H1 (cell line): ENCODE measurements around the gene SFR1. TPM values are rescaled to one million over a fixed set of nuclear protein-coding genes. Genes with fewer than 3 reads are reported as not detected.
A peak's percentile ranks its signal among the peaks of the same experiment; 100 is the strongest.

ENCODE experiments used
- CTCF ChIA-PET: fragments of 300-600 bp; sonication (Branson Sonifier 250); formaldehyde crosslinking; loops from one replicate; lab custom pipeline; 2021; ENCODE audit not compliant: partially characterized antibody; lab: Charles Lee
- POLR2A ChIA-PET: fragments of 300-600 bp; sonication (Branson Sonifier 250); formaldehyde crosslinking; loops from one replicate; lab custom pipeline; 2021; ENCODE audit warnings: inconsistent platforms; ENCODE audit not compliant: partially characterized antibody; lab: Charles Lee
- DNase-seq, 2 experiments: peaks; one replicate each; pipeline versions ENCODE4 v3.0.0 to v3.0.0-alpha.2; 2010 to 2022; ENCODE audit warnings: low spot score in 2 of 2, low read depth in 1 of 2, mixed read lengths in 1 of 2
- FAIRE-seq: peaks from 2 replicates; lab custom pipeline; 2011; peaks lifted over from hg19 to GRCh38; lab: Jason Lieb, UNC
- H2AFZ ChIP-seq: 2 replicates; pipeline ENCODE4 v1.8.1; 2012; ENCODE audit warnings: low read length, inconsistent platforms
- H2AK5ac ChIP-seq: 2 replicates; pipeline ENCODE4 v1.6.1; 2013; ENCODE audit warnings: low read depth, low read length
- H2BK120ac ChIP-seq: replicated peaks from 2 replicates; pipeline ENCODE3; 2013; ENCODE audit warnings: low read depth, low read length, inconsistent platforms
- H2BK12ac ChIP-seq: 2 replicates; pipeline ENCODE4 v1.6.1; 2013; ENCODE audit warnings: low read depth, low read length
- H2BK15ac ChIP-seq: 2 replicates; pipeline ENCODE4 v1.6.1; 2013; ENCODE audit warnings: low read length
- H2BK20ac ChIP-seq: 2 replicates; pipeline ENCODE4 v1.6.1; 2013; ENCODE audit warnings: low read length
- H2BK5ac ChIP-seq: 2 replicates; pipeline ENCODE4 v1.6.1; 2013; ENCODE audit warnings: low read depth, low read length
- H3K14ac ChIP-seq: 2 replicates; pipeline ENCODE4 v1.6.1; 2013; ENCODE audit warnings: inconsistent platforms; ENCODE audit not compliant: insufficient read length
- H3K18ac ChIP-seq: 2 replicates; pipeline ENCODE4 v1.6.1; 2013; ENCODE audit warnings: low read length; ENCODE audit errors: extremely low read depth
- H3K23ac ChIP-seq: 2 replicates; pipeline ENCODE4 v1.6.1; 2013; ENCODE audit warnings: inconsistent platforms; ENCODE audit not compliant: insufficient read length
- H3K23me2 ChIP-seq: 2 replicates; pipeline ENCODE4 v1.6.1; 2013; ENCODE audit warnings: low read depth, low read length
- H3K27ac ChIP-seq: 2 replicates; pipeline ENCODE4 v1.6.1; 2011; ENCODE audit warnings: low read depth, low read length, inconsistent platforms
- H3K27me3 ChIP-seq, 4 experiments: replicated peaks in 1 of 4; 1 replicate in 1 of 4; 2 replicates in 3 of 4; pipeline versions ENCODE4 v1.6.1 to v1.8.1; 2011 to 2013; ENCODE audit warnings: low read length in 3 of 4, mild to moderate bottlenecking in 3 of 4, inconsistent platforms in 2 of 4, mixed read lengths in 2 of 4, moderate library complexity in 1 of 4; ENCODE audit not compliant: control insufficient read depth in 3 of 4, insufficient read depth in 3 of 4; ENCODE audit errors: extremely low read depth in 1 of 4
- H3K36me3 ChIP-seq, 4 experiments: 2 replicates each; pipeline versions ENCODE4 v1.6.1 to v1.8.1; 2011 to 2013; ENCODE audit warnings: mild to moderate bottlenecking in 4 of 4, low read length in 3 of 4, moderate library complexity in 2 of 4, control low read depth in 1 of 4, inconsistent platforms in 1 of 4; ENCODE audit not compliant: insufficient read depth in 4 of 4, control insufficient read depth in 2 of 4
- H3K4ac ChIP-seq: replicated peaks from 2 replicates; pipeline ENCODE3; 2013; ENCODE audit warnings: low read length, low read depth, mixed read lengths, inconsistent platforms; ENCODE audit not compliant: insufficient read length
- H3K4me1 ChIP-seq, 4 experiments: replicated peaks in 1 of 4; 1 replicate in 1 of 4; 2 replicates in 3 of 4; pipeline versions ENCODE4 v1.6.1 to v1.8.1; 2011 to 2013; ENCODE audit warnings: low read length in 3 of 4, inconsistent platforms in 2 of 4, mixed read lengths in 1 of 4; ENCODE audit not compliant: insufficient read depth in 4 of 4, control insufficient read depth in 3 of 4
- H3K4me2 ChIP-seq, 2 experiments: 2 replicates each; pipeline versions ENCODE4 v1.6.1 to v1.8.1; 2011 to 2013; ENCODE audit warnings: low read depth in 2 of 2, low read length in 2 of 2, control low read depth in 1 of 2, inconsistent platforms in 1 of 2, mild to moderate bottlenecking in 1 of 2; ENCODE audit not compliant: insufficient read depth in 1 of 2
- H3K4me3 ChIP-seq, 4 experiments: fragments of 200-600, 300-600 bp in 1 of 4; sonication (generic), shearing (Covaris generic), sonication (Bioruptor Twin) in 1 of 4; 2 replicates each; pipeline versions ENCODE4 v1.5.1 to v1.8.1; 2011 to 2016; ENCODE audit warnings: low read length in 4 of 4, low read depth in 3 of 4, control low read depth in 2 of 4, inconsistent platforms in 2 of 4, mild to moderate bottlenecking in 2 of 4, mixed read lengths in 1 of 4, moderate library complexity in 1 of 4; ENCODE audit not compliant: insufficient read depth in 2 of 4; ENCODE audit errors: extremely low read depth in 1 of 4
- H3K56ac ChIP-seq: replicated peaks from 2 replicates; pipeline ENCODE3; 2013; ENCODE audit warnings: low read depth, mild to moderate bottlenecking, mixed read lengths, low read length, inconsistent platforms; ENCODE audit not compliant: insufficient read length
- H3K79me1 ChIP-seq: 2 replicates; pipeline ENCODE4 v1.6.1; 2013; ENCODE audit warnings: low read depth, low read length, control low read depth
- H3K79me2 ChIP-seq, 2 experiments: 2 replicates each; pipeline versions ENCODE4 v1.6.1 to v1.8.1; 2012 to 2013; ENCODE audit warnings: low read length in 2 of 2, mild to moderate bottlenecking in 2 of 2, inconsistent platforms in 1 of 2; ENCODE audit not compliant: insufficient read depth in 2 of 2, control insufficient read depth in 1 of 2
- H3K9ac ChIP-seq, 4 experiments: replicated peaks in 1 of 4; 1 replicate in 1 of 4; 2 replicates in 3 of 4; pipeline versions ENCODE4 v1.6.1 to v1.8.1; 2011 to 2013; ENCODE audit warnings: low read depth in 3 of 4, low read length in 3 of 4, control low read depth in 2 of 4, mild to moderate bottlenecking in 2 of 4, moderate library complexity in 2 of 4, inconsistent platforms in 1 of 4; ENCODE audit errors: extremely low read depth in 1 of 4
- H3K9me3 ChIP-seq, 2 experiments: 2 replicates each; pipeline versions ENCODE4 v1.6.1 to v1.8.1; 2012 to 2013; ENCODE audit warnings: mild to moderate bottlenecking in 2 of 2, moderate library complexity in 2 of 2, control low read depth in 1 of 2, inconsistent platforms in 1 of 2, low read depth in 1 of 2, low read length in 1 of 2, mixed read lengths in 1 of 2; ENCODE audit not compliant: insufficient read depth in 2 of 2
- H4K20me1 ChIP-seq, 2 experiments: replicated peaks in 1 of 2; 2 replicates each; pipeline versions ENCODE3 to v1.8.1; 2011 to 2013; ENCODE audit warnings: inconsistent platforms in 2 of 2, low read length in 2 of 2, mild to moderate bottlenecking in 1 of 2; ENCODE audit not compliant: insufficient read depth in 2 of 2, control insufficient read depth in 1 of 2
- H4K5ac ChIP-seq: 2 replicates; pipeline ENCODE4 v1.6.1; 2013; ENCODE audit warnings: low read length, low read depth, mixed read lengths, inconsistent platforms; ENCODE audit not compliant: insufficient read length
- H4K8ac ChIP-seq: 2 replicates; pipeline ENCODE4 v1.8.0; 2013; ENCODE audit warnings: mild to moderate bottlenecking, moderate library complexity, low read length, inconsistent platforms; ENCODE audit not compliant: insufficient read depth; ENCODE audit errors: extremely low read depth
- H4K91ac ChIP-seq: replicated peaks from 2 replicates; pipeline ENCODE3; 2013; ENCODE audit warnings: low read length, mixed read lengths, inconsistent platforms; ENCODE audit not compliant: insufficient read length
- WGBS, 2 experiments: shearing (Covaris generic) in 1 of 2; methylation state at CpG; one replicate each; pipeline versions ENCODE4 v1.1.6 to v1.1.7; 2013 to 2015; ENCODE audit warnings: low lambda C conversion rate in 2 of 2, mixed read lengths in 2 of 2, inconsistent platforms in 1 of 2, low coverage in 1 of 2, missing lambda C conversion rate in 1 of 2; ENCODE audit not compliant: insufficient replicate concordance in 2 of 2, insufficient coverage in 1 of 2, insufficient read length in 1 of 2; ENCODE audit errors: extremely low coverage in 1 of 2, missing lambda C conversion rate in 1 of 2; 5-methylcytosine and 5-hydroxymethylcytosine counted together
- polyA plus RNA-seq, 7 experiments: library from polyadenylated mRNA; depleted of rRNA in 3 of 7; stranded (reverse) in 5 of 7; unstranded in 2 of 7; fragments of >200 nt in 5 of 7; fragments of 200-250 nt in 2 of 7; gene quantifications; 1 replicate in 5 of 7; 2 replicates in 1 of 7; 4 replicates in 1 of 7; pipeline versions ENCODE4 v1.2.1 to v1.2.3, GENCODE V29; 2011 to 2013; ENCODE audit warnings: missing spikeins in 2 of 7, mixed read lengths in 2 of 7
- total RNA-seq: library from RNA; stranded (reverse); fragmentation: NEBNext Ultra II Directional; extraction: Animal tissue kit (Norgen Biotek cat#: 25700); gene quantifications from 2 replicates; pipeline ENCODE4 v1.2.1, GENCODE V29; 2021
- TF ChIP-seq, protein P1 (sequence below), 3 experiments: IDR thresholded peaks; 1 replicate in 2 of 3; 2 replicates in 1 of 3; pipeline versions ENCODE4 v1.5.1 to v1.6.1; 2011; ENCODE audit warnings: low read length in 3 of 3, mild to moderate bottlenecking in 3 of 3, inconsistent platforms in 2 of 3, low read depth in 1 of 3, moderate library complexity in 1 of 3; ENCODE audit not compliant: insufficient read depth in 1 of 3; ENCODE audit errors: control extremely low read depth in 1 of 3

Gene SFR1
- total and polyA plus RNA-seq, 2 of the 8 experiments (the other 6 are each of a cell fraction or from before 2014, with no cell fraction given) = 3.4 to 7.7 TPM

DNA sequence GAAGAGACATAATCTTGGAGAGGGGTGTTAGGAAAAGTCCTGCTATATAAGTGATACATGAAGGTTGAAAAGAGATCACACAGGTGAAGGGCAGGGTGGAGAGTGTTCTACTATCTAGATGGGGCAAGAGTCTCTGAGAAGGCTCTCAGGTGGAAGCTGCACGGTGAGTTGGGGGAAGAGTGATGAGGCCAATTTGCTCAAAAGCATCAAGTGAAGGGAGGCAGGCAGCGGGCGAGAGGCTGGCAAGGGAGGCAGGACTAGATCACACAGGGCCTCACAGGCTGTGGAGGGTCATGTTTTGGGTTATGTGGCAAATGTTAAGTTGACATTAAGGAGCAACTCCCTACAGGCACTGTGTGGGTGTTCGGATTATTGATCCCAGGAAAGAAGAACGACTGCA lies 33.7 kb upstream of the SFR1 start:
- no peak overlapping the region for H2BK20ac ChIP-seq
- peak overlapping the region; percentile 67; the same call in 1 of the 2 replicates for H2BK15ac ChIP-seq
- CTCF ChIA-PET = interaction anchor here (1.8 to 1.9 kb wide), 2 partner anchors 11 to 39 kb away, joined by 5 read pairs; no protein-coding TSS in a partner anchor
- H4K8ac ChIP-seq = no peak overlapping the region
- no peak overlapping the region for H3K4ac ChIP-seq
- 0 out of 2 replicates have a peak overlapping the region, but pooled peaks have one; percentile 51 for H2AFZ ChIP-seq
- H3K9ac ChIP-seq = no peak overlapping the region
- H4K91ac ChIP-seq = peak overlapping the region; percentile 12
- WGBS, 2 experiments = 91% methylated on average over 5 of the region's 5 CpGs; no CpG with 5 or more reads in 1 of the 2 experiments
- H3K23me2 ChIP-seq = no peaks in the 10 kb centered on the region; the same call in 1 of the 2 replicates
- POLR2A ChIA-PET = interaction anchor here (1.1 kb wide), 1 partner anchor 33 kb away, joined by 4 read pairs; the partner anchor contains the start of gene SFR1
- H3K23ac ChIP-seq = no peak overlapping the region
- no peak for DNase-seq
- H2BK120ac ChIP-seq = no peak overlapping the region
- no peaks in the 10 kb centered on the region for H3K9me3 ChIP-seq
- no peaks in the 10 kb centered on the region for H3K79me1 ChIP-seq
- no peak overlapping the region for H2BK12ac ChIP-seq
- H3K4me3 ChIP-seq = no peak overlapping the region
- H3K4me1 ChIP-seq = peaks cover 0 to 6% (median 1%) of the 10 kb centered on the region in 4 experiments; a peak in 4 of 7 replicates
- no peak overlapping the region for H2BK5ac ChIP-seq
- no peak for FAIRE-seq
- H3K79me2 ChIP-seq = no peaks in the 10 kb centered on the region
- TF ChIP-seq, protein P1, sequence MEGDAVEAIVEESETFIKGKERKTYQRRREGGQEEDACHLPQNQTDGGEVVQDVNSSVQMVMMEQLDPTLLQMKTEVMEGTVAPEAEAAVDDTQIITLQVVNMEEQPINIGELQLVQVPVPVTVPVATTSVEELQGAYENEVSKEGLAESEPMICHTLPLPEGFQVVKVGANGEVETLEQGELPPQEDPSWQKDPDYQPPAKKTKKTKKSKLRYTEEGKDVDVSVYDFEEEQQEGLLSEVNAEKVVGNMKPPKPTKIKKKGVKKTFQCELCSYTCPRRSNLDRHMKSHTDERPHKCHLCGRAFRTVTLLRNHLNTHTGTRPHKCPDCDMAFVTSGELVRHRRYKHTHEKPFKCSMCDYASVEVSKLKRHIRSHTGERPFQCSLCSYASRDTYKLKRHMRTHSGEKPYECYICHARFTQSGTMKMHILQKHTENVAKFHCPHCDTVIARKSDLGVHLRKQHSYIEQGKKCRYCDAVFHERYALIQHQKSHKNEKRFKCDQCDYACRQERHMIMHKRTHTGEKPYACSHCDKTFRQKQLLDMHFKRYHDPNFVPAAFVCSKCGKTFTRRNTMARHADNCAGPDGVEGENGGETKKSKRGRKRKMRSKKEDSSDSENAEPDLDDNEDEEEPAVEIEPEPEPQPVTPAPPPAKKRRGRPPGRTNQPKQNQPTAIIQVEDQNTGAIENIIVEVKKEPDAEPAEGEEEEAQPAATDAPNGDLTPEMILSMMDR (IDR thresholded peaks at IDR 0.05; ENCODE audit: control extremely low read depth in 1 of 3, insufficient read depth in 1 of 3, low read depth in 1 of 3, low read length in 3 of 3) = no peak
- H3K18ac ChIP-seq = no peak overlapping the region
- no peak overlapping the region for H3K56ac ChIP-seq
- no peak overlapping the region for H4K5ac ChIP-seq
- no peaks in the 10 kb centered on the region for H3K27me3 ChIP-seq
- no peak overlapping the region for H3K27ac ChIP-seq
- H3K36me3 ChIP-seq = no peaks in the 10 kb centered on the region
- no peak overlapping the region for H3K14ac ChIP-seq
- no peak overlapping the region for H3K4me2 ChIP-seq
- H2AK5ac ChIP-seq = no peak overlapping the region
- H4K20me1 ChIP-seq = no peaks in the 10 kb centered on the region
